Fibroblast of lung (primary cell): Measurements from ENCODE around the gene CRYBG2. TPM values are rescaled to one million over a fixed set of nuclear protein-coding genes. Genes with fewer than 3 reads are reported as not detected.

Experiments used
- DNase-seq, 2 donors: peaks; one replicate each; pipeline versions ENCODE4 v3.0.0 to v3.0.0-alpha.2; 2010; ENCODE audit warnings: low read depth in 2 of 2
- H2AFZ ChIP-seq: 2 replicates; pipeline ENCODE4 v1.5.1; 2012; ENCODE audit warnings: low read length, control low read depth, inconsistent platforms
- H3K27ac ChIP-seq: 2 replicates; pipeline ENCODE4 v1.5.1; 2011; ENCODE audit warnings: low read length, control low read depth; ENCODE audit not compliant: insufficient read depth
- H3K27me3 ChIP-seq: 2 replicates; pipeline ENCODE4 v1.5.1; 2011; ENCODE audit warnings: mild to moderate bottlenecking, low read length; ENCODE audit not compliant: control insufficient read depth, insufficient read depth
- H3K36me3 ChIP-seq: 2 replicates; pipeline ENCODE4 v1.5.1; 2011; ENCODE audit warnings: low read length; ENCODE audit not compliant: control insufficient read depth, insufficient read depth
- H3K4me1 ChIP-seq: 2 replicates; pipeline ENCODE4 v1.5.1; 2011; ENCODE audit warnings: low read length; ENCODE audit not compliant: control insufficient read depth, insufficient read depth; ENCODE audit errors: extremely low read depth
- H3K4me2 ChIP-seq: 2 replicates; pipeline ENCODE4 v1.5.1; 2011; ENCODE audit warnings: low read length, control low read depth; ENCODE audit not compliant: insufficient read depth; ENCODE audit errors: extremely low read depth
- H3K4me3 ChIP-seq, 4 experiments: fragments of 200-600 bp in 1 of 4; sonication (generic) in 1 of 4; replicated peaks in 1 of 4; 2 replicates each; pipeline ENCODE4 v1.5.1; 2011 to 2016; ENCODE audit warnings: low read length in 4 of 4, low read depth in 3 of 4, mild to moderate bottlenecking in 3 of 4, control low read depth in 2 of 4, inconsistent platforms in 1 of 4, mixed read lengths in 1 of 4; ENCODE audit not compliant: insufficient read depth in 1 of 4; ENCODE audit errors: control extremely low read depth in 1 of 4
- H3K79me2 ChIP-seq: 2 replicates; pipeline ENCODE4 v1.5.1; 2012; ENCODE audit warnings: mild to moderate bottlenecking, low read length, inconsistent platforms; ENCODE audit not compliant: control insufficient read depth, insufficient read depth
- H3K9ac ChIP-seq: 2 replicates; pipeline ENCODE4 v1.5.1; 2011; ENCODE audit warnings: mild to moderate bottlenecking, low read length, control low read depth; ENCODE audit not compliant: insufficient read depth
- H3K9me3 ChIP-seq: 2 replicates; pipeline ENCODE4 v1.5.1; 2012; ENCODE audit warnings: low read depth, low read length; ENCODE audit not compliant: control insufficient read depth, insufficient read depth
- H4K20me1 ChIP-seq: 2 replicates; pipeline ENCODE4 v1.5.1; 2011; ENCODE audit warnings: low read length; ENCODE audit not compliant: control insufficient read depth, insufficient read depth; ENCODE audit errors: extremely low read depth
- CTCF ChIP-seq, 2 donors: IDR thresholded peaks in 1 of 2; conservative IDR thresholded peaks in 1 of 2; 1 replicate in 1 of 2; 2 replicates in 1 of 2; pipeline ENCODE4 v1.5.1; 2011 to 2012; ENCODE audit warnings: low read length in 2 of 2, control low read depth in 1 of 2, inconsistent platforms in 1 of 2, low read depth in 1 of 2, mild to moderate bottlenecking in 1 of 2
- EZH2 ChIP-seq: IDR thresholded peaks from 2 replicates; pipeline ENCODE4 v1.5.1; 2012; ENCODE audit warnings: low read length, control low read depth, mild to moderate bottlenecking; ENCODE audit errors: missing control alignments
- polyA plus RNA-seq, 2 donors: library from polyadenylated mRNA; depleted of rRNA in 1 of 2; stranded (reverse) in 1 of 2; unstranded in 1 of 2; fragments of >200 nt; gene quantifications; 2 replicates each; pipeline ENCODE4 v1.2.1, GENCODE V29; 2011 to 2012; ENCODE audit warnings: missing spikeins in 1 of 2
- total RNA-seq: library from RNA; depleted of rRNA; stranded (reverse); fragments of >200 nt; gene quantifications from 2 replicates; pipeline ENCODE4 v1.2.1, GENCODE V29; 2014

Gene CRYBG2
- total and polyA plus RNA-seq, 2 donors (not counting 1 experiment from before 2014, with no cell fraction given): not detected

- H3K4me3 ChIP-seq: no peak overlapping the region
- no peak overlapping the region for H3K4me2 ChIP-seq
- no peaks in the 10 kb centered on the region for H3K9me3 ChIP-seq
- H3K79me2 ChIP-seq: no peaks in the 10 kb centered on the region
- H2AFZ ChIP-seq: no peak overlapping the region
- peaks cover 2% of the 10 kb centered on the region for H3K4me1 ChIP-seq
- H3K36me3 ChIP-seq: no peaks in the 10 kb centered on the region
- DNase-seq: no peak
- peaks cover 51% of the 10 kb centered on the region for H3K27me3 ChIP-seq
- H3K27ac ChIP-seq: no peak overlapping the region
- TF ChIP-seq CTCF (conservative IDR thresholded peaks at IDR 0.05 in 1 of 2, IDR thresholded peaks at IDR 0.05 in 1 of 2; ENCODE audit: low read depth in 1 of 2, low read length in 2 of 2): no peak
- TF ChIP-seq EZH2: peak; percentile 72
- no peak overlapping the region for H3K9ac ChIP-seq
- H4K20me1 ChIP-seq: no peaks in the 10 kb centered on the region
These were observed 4.8 kb upstream of the CRYBG2 start for GRCh38 chr1:26358411-26359384.

- H3K27me3 ChIP-seq: peaks cover 48% of the 10 kb centered on the region
- H3K79me2 ChIP-seq: no peaks in the 10 kb centered on the region
- H2AFZ ChIP-seq: no peak overlapping the region
- H3K9me3 ChIP-seq: no peaks in the 10 kb centered on the region
- H3K36me3 ChIP-seq: no peaks in the 10 kb centered on the region
- no peak overlapping the region for H3K4me2 ChIP-seq
- peaks cover 2% of the 10 kb centered on the region for H3K4me1 ChIP-seq
- no peak for DNase-seq
- no peak overlapping the region for H3K9ac ChIP-seq
- H3K27ac ChIP-seq: no peak overlapping the region
- H4K20me1 ChIP-seq: no peaks in the 10 kb centered on the region
- H3K4me3 ChIP-seq: no peak overlapping the region
- TF ChIP-seq CTCF (conservative IDR thresholded peaks at IDR 0.05 in 1 of 2, IDR thresholded peaks at IDR 0.05 in 1 of 2; ENCODE audit: low read depth in 1 of 2, low read length in 2 of 2) (no peak), EZH2 (no peak)
These were observed 3.2 kb upstream of the CRYBG2 start for GRCh38 chr1:26357121-26357602.

- H2AFZ ChIP-seq: no peak overlapping the region
- no peaks in the 10 kb centered on the region for H3K79me2 ChIP-seq
- peaks cover 37% of the 10 kb centered on the region for H3K27me3 ChIP-seq
- H3K4me1 ChIP-seq: peaks cover 2% of the 10 kb centered on the region
- no peaks in the 10 kb centered on the region for H3K36me3 ChIP-seq
- no peak overlapping the region for H3K9ac ChIP-seq
- H3K9me3 ChIP-seq: no peaks in the 10 kb centered on the region
- no peak for DNase-seq
- no peak overlapping the region for H3K4me3 ChIP-seq
- TF ChIP-seq EZH2: no peak
- TF ChIP-seq CTCF (conservative IDR thresholded peaks at IDR 0.05 in 1 of 2, IDR thresholded peaks at IDR 0.05 in 1 of 2; ENCODE audit: low read depth in 1 of 2, low read length in 2 of 2): no peak
- H3K4me2 ChIP-seq: no peak overlapping the region
- H4K20me1 ChIP-seq: no peaks in the 10 kb centered on the region
- no peak overlapping the region for H3K27ac ChIP-seq
These were observed 2.2 kb upstream of the CRYBG2 start for GRCh38 chr1:26356106-26356505.
